Heart left ventricle (tissue), 16 donors: ENCODE data around the gene IFI44L. TPM values are rescaled to one million over a fixed set of nuclear protein-coding genes. Genes with fewer than 3 reads are reported as not detected.

Source experiments
- ATAC-seq, 4 donors: fragments of 200-7000 bp; cut with Tn5 transposase; one replicate each; pipeline ENCODE4 v1.9.1; 2020 to 2022; ENCODE audit warnings: moderate library complexity in 4 of 4, mild to moderate bottlenecking in 3 of 4, moderate number of reproducible peaks in 1 of 4
- DNase-seq, 5 donors: peaks; one replicate each; pipeline ENCODE4 v3.0.0-alpha.2; 2020
- H3K27ac ChIP-seq, 12 donors: fragments of 200-600 bp; sonication (generic) in 4 of 12; one replicate each; pipeline versions ENCODE4 v1.5.0 to v1.8.0; 2016 to 2022; ENCODE audit warnings: mild to moderate bottlenecking in 2 of 12
- H3K27me3 ChIP-seq, 9 donors: fragments of 200-600 bp; sonication (generic) in 2 of 9; one replicate each; pipeline versions ENCODE4 v1.5.1 to v1.8.0; 2016 to 2022; ENCODE audit warnings: mild to moderate bottlenecking in 3 of 9
- H3K36me3 ChIP-seq, 9 donors: fragments of 200-600 bp; sonication (generic) in 2 of 9; one replicate each; pipeline versions ENCODE4 v1.5.0 to v1.8.0; 2018 to 2022; ENCODE audit warnings: mild to moderate bottlenecking in 2 of 9
- H3K4me1 ChIP-seq, 12 donors: fragments of 200-600 bp; sonication (generic) in 4 of 12; one replicate each; pipeline versions ENCODE4 v1.5.0 to v1.8.0; 2016 to 2022; ENCODE audit warnings: mild to moderate bottlenecking in 3 of 12
- H3K4me3 ChIP-seq, 12 donors: fragments of 200-600 bp; sonication (generic) in 4 of 12; one replicate each; pipeline versions ENCODE4 v1.5.0 to v1.8.0; 2017 to 2022; ENCODE audit warnings: mild to moderate bottlenecking in 9 of 12, moderate library complexity in 4 of 12
- H3K9me3 ChIP-seq, 12 donors: fragments of 200-600 bp; sonication (generic) in 4 of 12; one replicate each; pipeline versions ENCODE4 v1.5.0 to v1.8.0; 2016 to 2022; ENCODE audit warnings: mild to moderate bottlenecking in 1 of 12
- CTCF ChIP-seq, 12 donors: fragments of 200-600 bp; sonication (generic) in 4 of 12; IDR thresholded peaks; one replicate each; pipeline versions ENCODE4 v1.5.0 to v1.8.0; 2018 to 2022; ENCODE audit warnings: antibody characterized with exemption in 12 of 12, mild to moderate bottlenecking in 5 of 12
- POLR2A ChIP-seq, 2 donors: fragments of 450-650 bp; IDR thresholded peaks; one replicate each; pipeline ENCODE4 v1.6.1; 2017; ENCODE audit warnings: antibody characterized with exemption in 2 of 2, mild to moderate bottlenecking in 2 of 2, moderate library complexity in 2 of 2
- WGBS, 4 donors: extraction: QIAGEN DNeasy Blood & Tissue Kit in 2 of 4; methylation state at CpG; one replicate each; pipeline versions ENCODE4 v1.1.5 to v1.1.7; 2013 to 2018; 5-methylcytosine and 5-hydroxymethylcytosine counted together
- intact Hi-C, 10 donors: fragments of 100-400 bp; cut with DNase I; formaldehyde crosslinking; loops; one replicate each; pipeline versions ENCODE4 v1.11.1 to v1.14.2; 2022
- polyA plus RNA-seq, 2 donors: library from polyadenylated mRNA; stranded (reverse); fragments of 200-250 nt; gene quantifications; one replicate each; pipeline ENCODE4 v1.2.3, GENCODE V29; 2013
- total RNA-seq, 9 donors: library from RNA; depleted of rRNA in 2 of 9; stranded (reverse); fragments of >200 nt in 2 of 9; fragmentation: NEBNext Ultra II Directional in 3 of 9; extraction: Animal tissue kit (Norgen Biotek cat#: 25700) in 3 of 9; gene quantifications; one replicate each; pipeline versions ENCODE4 v1.1.0 to v1.2.4, GENCODE V29; 2016 to 2023
- donor health status: ischemic (EF 13 %, LVEDD 7.1; RV severe dilation, severe dysfunction).
- donor health status: healthy with polysubstance abuse.
- donor health status: DM: no; HTN: yes; CAD: no.
- donor health status: DM: no; HTN: no; CAD: no.
- donor health status: ischemic (EF 25% LVEDD 6.9; RV normal size, moderate dysfunction).
- donor health status: ischemic (EF 25% LVEDD 5.7; RV mildly dilated, moderate dysfunction).
- donor health status: healthy.
- donor health status: DM: yes; HTN: yes; CAD: no.
- donor health status: ischemic (EF 35%, LVEDD 5.7; RV mildly dilated, moderate dysfunction).
- donor health status: nonischemic (EF 11% LVEDD 7.7; RV severe dilation, severe dysfunction).
- donor health status: DM: yes; HTN: yes; CAD: no.
- donor health status: PGD.
- donor health status: ischemic (EF 29% LVEDD 5.4; RV normal size, mild dysfunction).
- donor health status: nonischemic (EF 23%, LVEDD 6.1; RV moderate dilation, normal function).

The IFI44L gene
- total and polyA plus RNA-seq, 11 donors = 3.3 to 41.7 (median 8.0) TPM

DNA sequence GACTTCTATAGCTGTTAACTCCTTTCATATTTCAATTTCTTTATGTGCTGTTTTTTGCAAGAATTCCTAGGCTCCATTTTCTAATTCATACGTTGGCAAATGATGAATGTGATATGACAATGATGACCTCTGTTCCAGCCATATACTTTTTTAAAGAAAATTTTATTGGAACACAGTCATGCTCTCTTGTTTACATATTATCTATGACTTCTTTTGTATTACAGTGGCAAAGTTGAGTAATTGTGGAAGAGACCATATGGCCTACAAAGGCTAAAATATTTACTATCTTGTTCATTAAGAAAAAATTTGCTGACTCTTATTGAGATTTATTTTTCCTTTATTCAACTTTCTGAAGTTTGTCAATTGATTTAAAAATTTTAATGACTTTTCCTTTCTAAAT, 7.1 kb downstream of the IFI44L start:
- DNase-seq (no peak), ATAC-seq (no peak)
- Histone ChIP-seq H3K4me3 (no peak overlapping the region), H3K27ac (no peak overlapping the region), H3K9me3 (no peaks in the 10 kb centered on the region), H3K4me1 (peaks cover 0 to 46% (median 5%) of the 10 kb centered on the region in 12 donors), H3K27me3 (no peaks in the 10 kb centered on the region), H3K36me3 (peaks cover 0 to 40% (median 3%) of the 10 kb centered on the region in 9 donors)
- no peak for TF ChIP-seq POLR2A (IDR thresholded peaks at IDR 0.05)
- TF ChIP-seq CTCF (IDR thresholded peaks at IDR 0.05) = no peak
- intact Hi-C loops = loop anchor here in 1 of 10 donors (5.0 kb wide), 1 partner anchor 35 kb away; no protein-coding TSS in a partner anchor
- WGBS, 4 donors = 46 to 70% (median 61%) methylated on average over 1 of the region's 1 CpG

GRCh38 chr1:78630600-78630999, 10.4 kb downstream of the IFI44L start:
- DNase-seq = no peak
- H3K27ac ChIP-seq = no peak overlapping the region
- H3K4me3 ChIP-seq = no peak overlapping the region
- H3K9me3 ChIP-seq = peaks cover 0 to 5% (median 0%) of the 10 kb centered on the region in 12 donors
- TF ChIP-seq POLR2A (IDR thresholded peaks at IDR 0.05) (no peak), CTCF (IDR thresholded peaks at IDR 0.05) (no peak)
- H3K27me3 ChIP-seq = no peaks in the 10 kb centered on the region
- peaks cover 0 to 48% (median 3%) of the 10 kb centered on the region in 9 donors for H3K36me3 ChIP-seq
- intact Hi-C loops = no loop called here
- peaks cover 0 to 24% (median 2%) of the 10 kb centered on the region in 12 donors for H3K4me1 ChIP-seq
- ATAC-seq = no peak
- 73 to 97% (median 94%) methylated on average over 2 of the region's 2 CpGs for WGBS, 4 donors

- Histone ChIP-seq H3K36me3 (peaks cover 0 to 66% (median 3%) of the 10 kb centered on the region in 9 donors), H3K4me3 (no peak overlapping the region), H3K9me3 (peaks cover 0 to 5% (median 0%) of the 10 kb centered on the region in 12 donors), H3K27ac (no peak overlapping the region), H3K27me3 (no peaks in the 10 kb centered on the region), H3K4me1 (no peaks in the 10 kb centered on the region)
- intact Hi-C loops = no loop called here
- WGBS, 4 donors = 91 to 98% (median 94%) methylated on average over 4 of the region's 4 CpGs
- ATAC-seq = no peak
- no peak for TF ChIP-seq CTCF (IDR thresholded peaks at IDR 0.05)
- no peak for TF ChIP-seq POLR2A (IDR thresholded peaks at IDR 0.05)
- no peak for DNase-seq
Measured at GRCh38 chr1:78633209-78633608, 13.0 kb downstream of the IFI44L start.

DNA sequence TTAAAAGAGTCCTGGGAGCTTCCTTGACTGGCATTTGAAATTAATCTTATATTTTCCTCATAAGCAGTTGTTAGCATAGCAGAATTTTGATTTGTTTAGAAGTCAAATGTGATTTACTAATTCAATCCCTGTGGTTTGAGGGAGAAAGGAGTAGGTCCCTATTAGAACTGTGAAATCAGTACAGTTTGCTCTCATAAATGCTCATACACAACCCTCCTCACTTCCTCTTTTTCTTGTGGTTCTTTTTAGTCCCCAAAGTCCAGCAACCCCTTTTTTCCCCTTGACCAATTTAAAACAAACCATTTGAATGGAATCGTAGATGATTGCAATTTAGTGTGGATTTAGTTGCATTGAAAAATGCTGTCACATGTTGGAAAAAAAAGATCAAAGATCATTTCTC, 20.2 kb downstream of the IFI44L start:
- no peak overlapping the region for H3K27ac ChIP-seq
- ATAC-seq = no peak
- TF ChIP-seq CTCF (IDR thresholded peaks at IDR 0.05) (no peak), POLR2A (IDR thresholded peaks at IDR 0.05) (no peak)

More for the DNA sequence above, 20.2 kb downstream of the IFI44L start:
- Histone ChIP-seq H3K36me3 (peaks cover 0 to 77% (median 16%) of the 10 kb centered on the region in 9 donors), H3K4me1 (peaks cover 0 to 11% (median 0%) of the 10 kb centered on the region in 12 donors), H3K4me3 (no peak overlapping the region), H3K9me3 (peaks cover 0 to 7% (median 0%) of the 10 kb centered on the region in 12 donors), H3K27me3 (no peaks in the 10 kb centered on the region)
- no peak for DNase-seq
- WGBS, 4 donors = 87 to 93% (median 91%) methylated on average over 1 of the region's 1 CpG
- intact Hi-C loops = no loop called here
